Measurements from ENCODE around the gene CADM2.
"Not testable (repeated sequence)": the region's sequence is repeated elsewhere in the genome, so short reads cannot be mapped to it uniquely, and the experiment has no call there.

The CADM2 gene

GRCh38 chr3:84958495-84959469 lies at the start of gene CADM2:
TSS of gene CADM2 (plus strand) at chr3:84958989.
- Histone ChIP-seq H3K9ac (ENCODE audit: low read length) (no peak within 1 kb of the TSS), H3K4me3 (ENCODE audit: low read length) (peak within 1 kb of the TSS; percentile 82), H3K36me3 (ENCODE audit: control insufficient read depth, insufficient read depth, low read length) (no peaks in the 10 kb centered on the region), H3K27me3 (ENCODE audit: control insufficient read depth, insufficient read depth, low read length) (peaks cover 20% of the 10 kb centered on the region), H3K4me1 (ENCODE audit: control insufficient read depth, insufficient read depth, low read length) (no peaks in the 10 kb centered on the region), H3K27ac (ENCODE audit: low read depth, low read length) (no peak within 1 kb of the TSS)

GRCh38 chr3:84918592-84918991 lies 40.2 kb upstream of the CADM2 start:
- not testable (repeated sequence) for H3K27ac ChIP-seq (ENCODE audit: low read depth, low read length); H3K4me3 ChIP-seq (ENCODE audit: low read length); H3K36me3 ChIP-seq (ENCODE audit: control insufficient read depth, insufficient read depth, low read length); H3K9ac ChIP-seq (ENCODE audit: low read length); H3K27me3 ChIP-seq (ENCODE audit: control insufficient read depth, insufficient read depth, low read length); H3K4me1 ChIP-seq (ENCODE audit: control insufficient read depth, insufficient read depth, low read length)

GRCh38 chr3:84922682-84923081 lies 36.1 kb upstream of the CADM2 start:
- H3K9ac ChIP-seq (ENCODE audit: low read length) = no peak overlapping the region
- no peaks in the 10 kb centered on the region for H3K36me3 ChIP-seq (ENCODE audit: control insufficient read depth, insufficient read depth, low read length)
- no peak overlapping the region for H3K27ac ChIP-seq (ENCODE audit: low read depth, low read length)
- H3K4me1 ChIP-seq (ENCODE audit: control insufficient read depth, insufficient read depth, low read length) = no peaks in the 10 kb centered on the region
- no peaks in the 10 kb centered on the region for H3K27me3 ChIP-seq (ENCODE audit: control insufficient read depth, insufficient read depth, low read length)
- no peak overlapping the region for H3K4me3 ChIP-seq (ENCODE audit: low read length)

- H3K9ac ChIP-seq (ENCODE audit: low read length) = no peak overlapping the region
- H3K4me1 ChIP-seq (ENCODE audit: control insufficient read depth, insufficient read depth, low read length) = no peaks in the 10 kb centered on the region
- H3K36me3 ChIP-seq (ENCODE audit: control insufficient read depth, insufficient read depth, low read length) = no peaks in the 10 kb centered on the region
- H3K4me3 ChIP-seq (ENCODE audit: low read length) = no peak overlapping the region
- H3K27me3 ChIP-seq (ENCODE audit: control insufficient read depth, insufficient read depth, low read length) = no peaks in the 10 kb centered on the region
- H3K27ac ChIP-seq (ENCODE audit: low read depth, low read length) = no peak overlapping the region
Measured at GRCh38 chr3:84925571-84925970, 33.2 kb upstream of the CADM2 start.

GRCh38 chr3:84943379-84943778 lies 15.4 kb upstream of the CADM2 start:
- Histone ChIP-seq H3K27ac (ENCODE audit: low read depth, low read length) (no peak overlapping the region), H3K27me3 (ENCODE audit: control insufficient read depth, insufficient read depth, low read length) (no peaks in the 10 kb centered on the region), H3K9ac (ENCODE audit: low read length) (no peak overlapping the region), H3K36me3 (ENCODE audit: control insufficient read depth, insufficient read depth, low read length) (no peaks in the 10 kb centered on the region), H3K4me3 (ENCODE audit: low read length) (no peak overlapping the region), H3K4me1 (ENCODE audit: control insufficient read depth, insufficient read depth, low read length) (no peaks in the 10 kb centered on the region)

- no peak overlapping the region for H3K4me3 ChIP-seq (ENCODE audit: low read length)
- no peak overlapping the region for H3K9ac ChIP-seq (ENCODE audit: low read length)
- H3K27ac ChIP-seq (ENCODE audit: low read depth, low read length) = no peak overlapping the region
- no peaks in the 10 kb centered on the region for H3K4me1 ChIP-seq (ENCODE audit: control insufficient read depth, insufficient read depth, low read length)
- H3K27me3 ChIP-seq (ENCODE audit: control insufficient read depth, insufficient read depth, low read length) = no peaks in the 10 kb centered on the region
- no peaks in the 10 kb centered on the region for H3K36me3 ChIP-seq (ENCODE audit: control insufficient read depth, insufficient read depth, low read length)
Measured at GRCh38 chr3:84946240-84946639, 12.5 kb upstream of the CADM2 start.

- H3K4me3 ChIP-seq (ENCODE audit: low read length) = peak overlapping the region; percentile 75
- H3K36me3 ChIP-seq (ENCODE audit: control insufficient read depth, insufficient read depth, low read length) = no peaks in the 10 kb centered on the region
- H3K9ac ChIP-seq (ENCODE audit: low read length) = no peak overlapping the region
- H3K27me3 ChIP-seq (ENCODE audit: control insufficient read depth, insufficient read depth, low read length) = peaks cover 20% of the 10 kb centered on the region
- no peaks in the 10 kb centered on the region for H3K4me1 ChIP-seq (ENCODE audit: control insufficient read depth, insufficient read depth, low read length)
- no peak overlapping the region for H3K27ac ChIP-seq (ENCODE audit: low read depth, low read length)
Measured at GRCh38 chr3:84959470-84960271, 882 bp downstream of the CADM2 start.

- H3K36me3 ChIP-seq (ENCODE audit: control insufficient read depth, insufficient read depth, low read length) = no peaks in the 10 kb centered on the region
- H3K27me3 ChIP-seq (ENCODE audit: control insufficient read depth, insufficient read depth, low read length) = peaks cover 20% of the 10 kb centered on the region
- H3K4me1 ChIP-seq (ENCODE audit: control insufficient read depth, insufficient read depth, low read length) = no peaks in the 10 kb centered on the region
- no peak overlapping the region for H3K4me3 ChIP-seq (ENCODE audit: low read length)
- no peak overlapping the region for H3K27ac ChIP-seq (ENCODE audit: low read depth, low read length)
- H3K9ac ChIP-seq (ENCODE audit: low read length) = no peak overlapping the region
Measured at GRCh38 chr3:84960581-84960980, 1.8 kb downstream of the CADM2 start.

GRCh38 chr3:84961011-84961410 lies 2.2 kb downstream of the CADM2 start:
- Histone ChIP-seq H3K36me3 (ENCODE audit: control insufficient read depth, insufficient read depth, low read length) (no peaks in the 10 kb centered on the region), H3K9ac (ENCODE audit: low read length) (no peak overlapping the region), H3K27ac (ENCODE audit: low read depth, low read length) (no peak overlapping the region), H3K4me3 (ENCODE audit: low read length) (no peak overlapping the region), H3K27me3 (ENCODE audit: control insufficient read depth, insufficient read depth, low read length) (peaks cover 20% of the 10 kb centered on the region), H3K4me1 (ENCODE audit: control insufficient read depth, insufficient read depth, low read length) (no peaks in the 10 kb centered on the region)

GRCh38 chr3:84961521-84962255 lies 2.9 kb downstream of the CADM2 start:
- H3K36me3 ChIP-seq (ENCODE audit: control insufficient read depth, insufficient read depth, low read length) = no peaks in the 10 kb centered on the region
- H3K4me1 ChIP-seq (ENCODE audit: control insufficient read depth, insufficient read depth, low read length) = no peaks in the 10 kb centered on the region
- no peak overlapping the region for H3K9ac ChIP-seq (ENCODE audit: low read length)
- no peak overlapping the region for H3K4me3 ChIP-seq (ENCODE audit: low read length)
- no peak overlapping the region for H3K27ac ChIP-seq (ENCODE audit: low read depth, low read length)
- H3K27me3 ChIP-seq (ENCODE audit: control insufficient read depth, insufficient read depth, low read length) = peaks cover 20% of the 10 kb centered on the region

- H3K4me3 ChIP-seq (ENCODE audit: low read length) = no peak overlapping the region
- H3K4me1 ChIP-seq (ENCODE audit: control insufficient read depth, insufficient read depth, low read length) = no peaks in the 10 kb centered on the region
- no peak overlapping the region for H3K9ac ChIP-seq (ENCODE audit: low read length)
- no peaks in the 10 kb centered on the region for H3K36me3 ChIP-seq (ENCODE audit: control insufficient read depth, insufficient read depth, low read length)
- peaks cover 20% of the 10 kb centered on the region for H3K27me3 ChIP-seq (ENCODE audit: control insufficient read depth, insufficient read depth, low read length)
- H3K27ac ChIP-seq (ENCODE audit: low read depth, low read length) = no peak overlapping the region
Measured at GRCh38 chr3:84962415-84962814, 3.6 kb downstream of the CADM2 start.

GRCh38 chr3:84963137-84963536 lies 4.3 kb downstream of the CADM2 start:
- Histone ChIP-seq H3K4me1 (ENCODE audit: control insufficient read depth, insufficient read depth, low read length) (no peaks in the 10 kb centered on the region), H3K27ac (ENCODE audit: low read depth, low read length) (no peak overlapping the region), H3K9ac (ENCODE audit: low read length) (no peak overlapping the region), H3K36me3 (ENCODE audit: control insufficient read depth, insufficient read depth, low read length) (no peaks in the 10 kb centered on the region), H3K27me3 (ENCODE audit: control insufficient read depth, insufficient read depth, low read length) (peaks cover 20% of the 10 kb centered on the region), H3K4me3 (ENCODE audit: low read length) (no peak overlapping the region)
